Astrocyte (in vitro differentiated cells and primary cell): ENCODE data around the gene GSE1. TPM values are rescaled to one million over a fixed set of nuclear protein-coding genes. Genes with fewer than 3 reads are reported as not detected.
A peak's percentile ranks its signal among the peaks of the same experiment; 100 is the strongest.

Experiments used
- DNase-seq: peaks from one replicate; pipeline ENCODE4 v3.0.0-alpha.2; 2010; ENCODE audit warnings: low read depth
- FAIRE-seq: peaks from 2 replicates; lab custom pipeline; 2011; peaks lifted over from hg19 to GRCh38; lab: Jason Lieb, UNC
- H2AFZ ChIP-seq: 2 replicates; pipeline ENCODE4 v1.6.0; 2012; ENCODE audit warnings: low read depth, low read length, inconsistent platforms
- H3K27ac ChIP-seq: 2 replicates; pipeline ENCODE4 v1.5.1; 2011; ENCODE audit warnings: low read depth, low read length, inconsistent platforms
- H3K27me3 ChIP-seq: 2 replicates; pipeline ENCODE4 v1.6.0; 2011; ENCODE audit warnings: low read length, inconsistent platforms; ENCODE audit not compliant: insufficient read depth
- H3K36me3 ChIP-seq: 2 replicates; pipeline ENCODE4 v1.5.1; 2011; ENCODE audit warnings: low read length, inconsistent platforms; ENCODE audit not compliant: insufficient read depth
- H3K4me1 ChIP-seq: 2 replicates; pipeline ENCODE4 v1.5.1; 2011; ENCODE audit warnings: low read length, inconsistent platforms; ENCODE audit not compliant: insufficient read depth
- H3K4me2 ChIP-seq: 2 replicates; pipeline ENCODE4 v1.6.0; 2012; ENCODE audit warnings: low read length, inconsistent platforms
- H3K4me3 ChIP-seq: 2 replicates; pipeline ENCODE4 v1.5.1; 2011; ENCODE audit warnings: low read depth, mild to moderate bottlenecking, low read length, inconsistent platforms; ENCODE audit not compliant: insufficient read depth
- H3K79me2 ChIP-seq: 2 replicates; pipeline ENCODE4 v1.6.0; 2012; ENCODE audit warnings: mild to moderate bottlenecking, low read length, inconsistent platforms; ENCODE audit not compliant: insufficient read depth
- H3K9ac ChIP-seq: 2 replicates; pipeline ENCODE4 v1.6.0; 2012; ENCODE audit warnings: mild to moderate bottlenecking, low read length, inconsistent platforms
- H3K9me3 ChIP-seq: 2 replicates; pipeline ENCODE4 v1.5.1; 2012; ENCODE audit warnings: low read depth, mild to moderate bottlenecking, low read length, inconsistent platforms; ENCODE audit not compliant: insufficient read depth
- H4K20me1 ChIP-seq: 2 replicates; pipeline ENCODE4 v1.6.0; 2012; ENCODE audit warnings: low read length, inconsistent platforms; ENCODE audit not compliant: insufficient read depth
- H3K27ac Mint-ChIP-seq: one replicate; pipeline ENCODE4 v1.8.0; 2021; ENCODE audit warnings: mild to moderate bottlenecking, mixed read lengths; ENCODE audit not compliant: unreplicated experiment
- H3K27me3 Mint-ChIP-seq: one replicate; pipeline ENCODE4 v1.8.0; 2021; ENCODE audit warnings: low read depth, mixed read lengths; ENCODE audit not compliant: unreplicated experiment
- H3K36me3 Mint-ChIP-seq: one replicate; pipeline ENCODE4 v1.8.0; 2021; ENCODE audit warnings: low read depth, mixed read lengths; ENCODE audit not compliant: unreplicated experiment
- H3K4me1 Mint-ChIP-seq: one replicate; pipeline ENCODE4 v1.8.0; 2021; ENCODE audit warnings: low read depth, mixed read lengths; ENCODE audit not compliant: unreplicated experiment
- H3K4me3 Mint-ChIP-seq: one replicate; pipeline ENCODE4 v1.8.0; 2021; ENCODE audit warnings: mild to moderate bottlenecking, moderate library complexity, mixed read lengths; ENCODE audit not compliant: unreplicated experiment
- H3K9me3 Mint-ChIP-seq: one replicate; pipeline ENCODE4 v1.8.0; 2021; ENCODE audit warnings: mild to moderate bottlenecking, mixed read lengths; ENCODE audit not compliant: unreplicated experiment
- CTCF ChIP-seq: IDR thresholded peaks from 2 replicates; pipeline ENCODE4 v1.5.1; 2011; ENCODE audit warnings: low read depth, mild to moderate bottlenecking, inconsistent platforms, low read length, moderate library complexity; ENCODE audit not compliant: insufficient read depth
- EZH2 ChIP-seq: IDR thresholded peaks from 2 replicates; pipeline ENCODE4 v1.6.1; 2012; ENCODE audit warnings: mild to moderate bottlenecking, low read length, inconsistent platforms; ENCODE audit not compliant: insufficient read depth
- total RNA-seq: library from RNA; stranded (reverse); gene quantifications from 2 replicates; pipeline ENCODE4 v1.2.1, GENCODE V29; 2021

Gene GSE1
- total RNA-seq, 1 donor from 2014 or later = 35.0 TPM

DNA sequence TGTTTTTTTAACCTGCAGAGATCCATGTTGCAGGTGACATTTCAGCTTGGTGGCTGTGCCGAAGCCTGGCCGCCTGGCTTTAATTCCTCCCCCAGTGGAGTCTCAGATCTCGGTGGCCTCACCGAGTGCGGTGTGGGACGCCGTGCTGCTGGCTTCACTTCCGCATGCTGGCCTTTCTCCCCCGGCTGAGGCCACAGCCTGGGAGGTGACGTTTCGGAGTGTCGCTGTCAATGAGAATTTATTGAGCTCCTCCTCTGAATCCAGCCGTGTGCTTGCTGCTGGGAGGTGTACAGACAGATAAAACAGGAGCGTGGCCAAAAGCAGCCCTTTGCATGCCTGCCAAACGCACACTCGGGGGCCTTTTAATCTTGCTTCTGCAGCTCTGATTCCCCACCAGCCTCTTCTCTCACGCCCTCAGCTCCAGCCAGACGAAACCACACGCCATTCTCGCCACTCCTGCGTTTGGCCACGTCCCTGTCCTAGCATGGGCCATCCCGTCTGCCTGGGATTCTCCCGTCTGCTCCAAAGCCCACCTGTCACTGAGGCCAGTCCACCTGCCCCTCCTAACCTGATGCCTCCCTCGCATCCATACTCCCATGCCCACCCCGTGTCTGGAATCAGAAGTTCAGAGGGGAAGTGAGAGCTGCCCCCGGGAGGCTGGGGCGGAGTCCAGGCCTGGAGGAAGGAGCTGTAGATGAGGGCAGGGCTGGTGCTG lies 3.6 kb downstream of the GSE1 start:
- peaks cover 6% of the 10 kb centered on the region for H3K36me3 Mint-ChIP-seq
- DNase-seq (no peak), FAIRE-seq (no peak)
- no peaks in the 10 kb centered on the region for H3K36me3 ChIP-seq
- peaks cover 36% of the 10 kb centered on the region for H3K79me2 ChIP-seq
- peaks cover 38% of the 10 kb centered on the region for H3K4me1 ChIP-seq
- H2AFZ ChIP-seq = no peak overlapping the region
- TF ChIP-seq CTCF (no peak), EZH2 (no peak)
- H3K27me3 Mint-ChIP-seq = peaks cover 6% of the 10 kb centered on the region
- peaks cover 3% of the 10 kb centered on the region for H3K27me3 ChIP-seq
- peak overlapping the region; percentile 11 for H3K9ac ChIP-seq
- H3K9me3 ChIP-seq = no peaks in the 10 kb centered on the region
- peaks cover 11% of the 10 kb centered on the region for H3K4me1 Mint-ChIP-seq
- peaks cover 88% of the 10 kb centered on the region for H4K20me1 ChIP-seq
- H3K27ac ChIP-seq = no peak overlapping the region
- H3K9me3 Mint-ChIP-seq = no peaks in the 10 kb centered on the region
- H3K4me3 Mint-ChIP-seq = peak overlapping the region; percentile 61
- peak overlapping the region; percentile 50 for H3K4me2 ChIP-seq
- H3K27ac Mint-ChIP-seq = no peak overlapping the region
- no peak overlapping the region for H3K4me3 ChIP-seq

DNA sequence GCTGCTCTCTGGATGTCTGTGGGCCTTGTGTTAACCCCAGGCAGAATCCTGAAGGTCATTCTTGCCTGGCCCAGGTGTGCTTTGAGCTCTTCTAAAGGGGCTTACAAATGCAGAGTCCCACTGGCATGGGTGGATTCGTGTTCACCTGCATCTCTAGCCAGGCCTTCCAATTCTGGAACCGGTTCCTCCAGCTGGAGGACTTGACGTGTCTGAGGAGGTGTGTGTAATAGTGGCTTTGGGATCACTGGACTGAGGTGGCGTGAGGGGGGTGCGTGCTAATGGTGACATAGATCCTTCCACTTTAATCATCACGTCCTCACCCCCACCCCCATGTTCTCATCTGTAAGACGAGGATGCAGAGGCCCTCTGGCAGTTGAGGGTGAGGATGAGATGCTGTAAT lies 4.8 kb downstream of the GSE1 start:
- Histone ChIP-seq H3K36me3 (no peaks in the 10 kb centered on the region), H3K27ac (no peak overlapping the region), H3K27me3 (peaks cover 3% of the 10 kb centered on the region), H2AFZ (no peak overlapping the region), H3K4me3 (no peak overlapping the region), H3K4me1 (peaks cover 31% of the 10 kb centered on the region), H4K20me1 (peaks cover 93% of the 10 kb centered on the region), H3K79me2 (peaks cover 46% of the 10 kb centered on the region), H3K9me3 (no peaks in the 10 kb centered on the region), H3K4me2 (no peak overlapping the region), H3K9ac (no peak overlapping the region)
- peaks cover 12% of the 10 kb centered on the region for H3K27me3 Mint-ChIP-seq
- no peak for DNase-seq
- H3K36me3 Mint-ChIP-seq = peaks cover 10% of the 10 kb centered on the region
- H3K4me1 Mint-ChIP-seq = peaks cover 11% of the 10 kb centered on the region
- H3K9me3 Mint-ChIP-seq = no peaks in the 10 kb centered on the region
- no peak for FAIRE-seq
- TF ChIP-seq CTCF = no peak
- no peak for TF ChIP-seq EZH2
- H3K4me3 Mint-ChIP-seq = no peak overlapping the region
- H3K27ac Mint-ChIP-seq = peak overlapping the region; percentile 26

- peaks cover 11% of the 10 kb centered on the region for H3K4me1 Mint-ChIP-seq
- peaks cover 27% of the 10 kb centered on the region for H3K4me1 ChIP-seq
- H3K27ac Mint-ChIP-seq = no peak overlapping the region
- H3K36me3 ChIP-seq = no peaks in the 10 kb centered on the region
- H3K27me3 ChIP-seq = peaks cover 3% of the 10 kb centered on the region
- H3K79me2 ChIP-seq = peaks cover 50% of the 10 kb centered on the region
- H3K9me3 ChIP-seq = no peaks in the 10 kb centered on the region
- H3K4me2 ChIP-seq = no peak overlapping the region
- H3K9ac ChIP-seq = no peak overlapping the region
- no peak for DNase-seq
- peaks cover 10% of the 10 kb centered on the region for H3K36me3 Mint-ChIP-seq
- H3K27ac ChIP-seq = no peak overlapping the region
- no peaks in the 10 kb centered on the region for H3K9me3 Mint-ChIP-seq
- peaks cover 94% of the 10 kb centered on the region for H4K20me1 ChIP-seq
- no peak overlapping the region for H3K4me3 ChIP-seq
- H2AFZ ChIP-seq = no peak overlapping the region
- peaks cover 13% of the 10 kb centered on the region for H3K27me3 Mint-ChIP-seq
- H3K4me3 Mint-ChIP-seq = no peak overlapping the region
- TF ChIP-seq EZH2 = no peak
- TF ChIP-seq CTCF = no peak
- no peak for FAIRE-seq
These were observed 5.4 kb downstream of the GSE1 start for GRCh38 chr16:85618521-85618920.
